Measurements from ENCODE around the gene IRF3. TPM values are rescaled to one million over a fixed set of nuclear protein-coding genes. Genes with fewer than 3 reads are reported as not detected.

IRF3 gene
- total and polyA plus RNA-seq, 10 of the 15 experiments (the other 5 are each of a cell fraction or from before 2014, with no cell fraction given) = 5.5 to 110 (median 63.4) TPM

GRCh38 chr19:49654581-49654980 lies 11.1 kb downstream of the IRF3 start:
- in situ Hi-C loops (cut with MboI) = no loop called here
- no peak overlapping the region for H3K4me2 ChIP-seq (ENCODE audit: control insufficient read depth, insufficient read depth)
- no peak overlapping the region for H3K9ac ChIP-seq (ENCODE audit: control insufficient read depth, insufficient read depth, low read length)
- no peak overlapping the region for H3K27ac ChIP-seq (ENCODE audit: control insufficient read depth, insufficient read depth)
- CTCF ChIA-PET = no interaction called here
- intact Hi-C loops (cut with micrococcal nuclease; ENCODE audit: unreplicated experiment) = no loop called here
- no peaks in the 10 kb centered on the region for H3K27me3 ChIP-seq (replicated peaks in 1 of 2; ENCODE audit: control insufficient read depth in 2 of 2, insufficient read depth in 2 of 2, low read length in 1 of 2)
- H4K20me1 ChIP-seq (ENCODE audit: control insufficient read depth, insufficient read depth) = no peaks in the 10 kb centered on the region
- ATAC-seq = no peak
- WGBS (ENCODE audit: insufficient coverage, insufficient replicate concordance, low lambda C conversion rate, missing lambda C conversion rate) = 91% methylated on average over 10 of the region's 10 CpGs
- H2AFZ ChIP-seq (ENCODE audit: control insufficient read depth, low read depth, low read length) = no peak overlapping the region
- TF ChIP-seq GATAD2B (conservative IDR thresholded peaks at IDR 0.05; ENCODE audit: low read depth) (no peak), PKNOX1 (IDR thresholded peaks at IDR 0.05) (no peak), KLF5 (IDR thresholded peaks at IDR 0.05; ENCODE audit: partially characterized antibody) (no peak), SPI1 (IDR thresholded peaks at IDR 0.05; ENCODE audit: borderline replicate concordance, insufficient read depth, low read depth, low read length) (no peak), SKIL (IDR thresholded peaks at IDR 0.05; ENCODE audit: low read depth, poor library complexity, severe bottlenecking) (no peak), POLR2AphosphoS2 (IDR thresholded peaks at IDR 0.05; ENCODE audit: low read depth, low read length) (no peak), SIN3A (IDR thresholded peaks at IDR 0.05; ENCODE audit: low read depth, low read length) (no peak), JUNB (IDR thresholded peaks at IDR 0.05) (no peak), MTA3 (IDR thresholded peaks at IDR 0.05; ENCODE audit: borderline replicate concordance, low read length) (no peak), HCFC1 (IDR thresholded peaks at IDR 0.05; ENCODE audit: low read length) (no peak), EZH2 (IDR thresholded peaks at IDR 0.05; ENCODE audit: borderline replicate concordance, control insufficient read depth, low read depth, low read length) (no peak), CHD2 (IDR thresholded peaks at IDR 0.05; ENCODE audit: borderline replicate concordance, low read depth, low read length) (no peak), GABPA (IDR thresholded peaks at IDR 0.05; ENCODE audit: low read depth) (no peak), IKZF2 (IDR thresholded peaks at IDR 0.05) (no peak), NKRF (conservative IDR thresholded peaks at IDR 0.05) (no peak), MTA2 (IDR thresholded peaks at IDR 0.05; ENCODE audit: low read depth) (no peak), EP300 (IDR thresholded peaks at IDR 0.05; ENCODE audit: borderline replicate concordance in 1 of 2, control insufficient read depth in 1 of 2, low read depth in 2 of 2, low read length in 2 of 2) (no peak), PBX3 (IDR thresholded peaks at IDR 0.05; ENCODE audit: insufficient replicate concordance, low read depth, low read length) (no peak)
- FAIRE-seq = no peak
- no peak for DNase-seq (ENCODE audit: low read depth, low spot score)
- POLR2A ChIA-PET = interaction anchor here (1.2 kb wide), 1 partner anchor 13 kb away, joined by 3 read pairs; the partner anchor contains the start of gene SCAF1
- no peaks in the 10 kb centered on the region for H3K79me2 ChIP-seq (ENCODE audit: control insufficient read depth, insufficient read depth, low read length)
- no TSS peak for BruUV-seq (replicated peaks)
- peaks cover 0 to 36% of the 10 kb centered on the region in 2 experiments; a peak in 3 of 4 replicates for H3K36me3 ChIP-seq (ENCODE audit: control insufficient read depth in 2 of 2, insufficient read depth in 2 of 2, low read length in 1 of 2)
- SMC1A ChIA-PET (ENCODE audit: uncharacterized antibody, unreplicated experiment) = interaction anchor here (0.9 kb wide), 1 partner anchor 11 kb away, joined by 4 read pairs; the partner anchor contains the start of genes BCL2L12 and IRF3
- H3K9me3 ChIP-seq (replicated peaks; ENCODE audit: control insufficient read depth, insufficient read depth, low read length) = no peaks in the 10 kb centered on the region
- no peak overlapping the region for H3K4me3 ChIP-seq
- RAD21 ChIA-PET (ENCODE audit: unreplicated experiment) = no interaction called here
- no peaks in the 10 kb centered on the region for H3K4me1 ChIP-seq (ENCODE audit: control insufficient read depth, insufficient read depth, low read length)
